ENCODE data around the gene CELSR1.

Gene CELSR1

GRCh38 chr22:46557736-46558480, 20.5 kb upstream of the CELSR1 start:
- FAIRE-seq = no peak
- no peak for DNase-seq (ENCODE audit: low spot score)

DNA sequence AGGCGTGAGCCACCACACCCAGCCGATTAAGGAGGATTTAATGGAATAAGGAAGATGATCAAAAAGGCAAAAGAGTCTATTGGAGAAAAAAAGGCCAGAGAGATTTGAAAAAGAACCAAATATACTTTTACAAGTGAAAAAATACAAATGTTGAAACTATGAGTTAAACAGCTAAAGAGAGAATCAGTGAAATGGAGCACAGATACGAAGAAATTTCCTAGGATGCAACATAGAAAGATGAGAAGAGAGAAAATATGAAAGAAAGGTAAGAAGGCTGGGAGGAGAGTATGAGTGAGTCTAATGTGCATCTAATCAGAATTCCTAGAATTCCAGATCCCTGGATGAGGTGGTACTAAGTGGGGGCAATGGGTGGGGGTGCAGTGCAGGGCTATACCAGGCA, 19.4 kb upstream of the CELSR1 start:
- DNase-seq (ENCODE audit: low spot score) (no peak), FAIRE-seq (no peak)

DNA sequence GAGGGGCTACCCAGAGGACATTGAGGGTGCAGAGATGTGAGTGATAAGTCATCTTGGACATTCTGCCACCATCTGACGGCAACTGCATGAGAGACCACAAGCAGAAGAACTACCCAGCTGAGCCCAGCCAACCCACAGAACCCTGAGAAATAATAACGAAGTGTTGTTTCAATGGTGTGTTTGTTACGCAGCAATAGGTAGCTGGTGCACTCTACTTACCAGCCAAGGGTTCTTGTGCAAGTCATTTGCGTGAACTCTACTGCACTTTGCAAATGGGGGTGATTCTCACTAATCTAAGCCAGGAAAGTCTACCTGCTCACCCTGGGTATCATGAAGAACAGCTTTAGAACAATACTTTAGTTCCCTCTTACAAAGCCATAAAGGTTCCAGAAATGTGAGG, 15.8 kb upstream of the CELSR1 start:
- DNase-seq (ENCODE audit: low spot score) (no peak), FAIRE-seq (no peak)

GRCh38 chr22:46551996-46552395, 14.6 kb upstream of the CELSR1 start:
- no peak for FAIRE-seq
- DNase-seq (ENCODE audit: low spot score) = no peak

- FAIRE-seq (no peak), DNase-seq (ENCODE audit: low spot score) (no peak)
Observed at GRCh38 chr22:46551321-46551720, 13.9 kb upstream of the CELSR1 start.

DNA sequence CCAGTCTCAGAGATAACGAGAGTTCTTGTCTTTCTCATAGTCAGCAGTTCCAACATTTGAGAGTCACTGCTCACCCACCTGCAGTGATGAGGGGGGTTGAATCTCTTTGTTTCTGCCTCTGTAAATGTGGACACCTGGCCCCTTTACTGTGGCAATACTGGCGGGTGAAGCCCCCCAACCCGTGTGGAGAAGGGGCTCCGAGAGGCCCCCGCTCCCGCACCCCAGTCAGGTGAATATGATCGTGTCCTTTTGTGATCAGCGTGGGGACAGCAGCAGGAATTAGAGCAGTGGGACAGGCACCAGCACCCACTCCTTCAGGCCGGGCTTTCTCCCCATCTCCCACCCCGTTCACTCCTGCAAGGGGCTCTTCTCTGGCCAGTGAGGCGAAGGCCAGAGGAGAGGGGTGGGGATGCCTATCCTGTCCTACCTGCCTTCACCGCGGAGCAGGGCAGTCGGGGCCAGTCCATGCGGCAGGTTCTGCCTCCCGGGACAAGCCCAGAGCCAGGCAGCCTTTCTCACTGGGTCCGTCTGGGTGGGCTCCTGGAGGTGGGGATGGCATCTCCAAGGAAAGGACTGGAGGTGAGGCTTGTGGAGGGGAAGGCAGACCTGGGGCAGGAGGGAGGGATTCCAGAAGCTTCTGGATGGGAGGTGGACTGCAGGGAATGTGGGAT, 12.7 kb upstream of the CELSR1 start:
- DNase-seq (ENCODE audit: low spot score) (no peak), FAIRE-seq (no peak)

- FAIRE-seq (no peak), DNase-seq (ENCODE audit: low spot score) (no peak)
Observed at GRCh38 chr22:46549563-46549840, 12.1 kb upstream of the CELSR1 start.

DNA sequence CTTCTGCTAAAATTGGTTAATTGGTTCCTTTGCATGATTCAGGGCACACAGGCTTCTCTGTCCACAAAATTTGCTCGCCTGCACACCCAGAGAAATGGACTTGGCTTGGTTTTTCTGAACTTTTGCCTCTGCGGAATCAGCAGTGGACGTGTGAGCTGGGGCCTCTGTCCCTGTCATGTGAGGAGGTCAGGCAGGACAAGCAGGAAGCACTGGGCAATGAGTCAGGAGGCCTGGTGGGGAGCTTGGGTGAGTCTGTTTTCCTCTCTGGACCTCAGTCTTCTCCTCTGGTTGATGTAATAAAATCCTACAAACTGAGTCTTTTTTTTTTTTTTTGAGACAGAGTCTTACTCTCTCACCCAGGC, 10.4 kb upstream of the CELSR1 start:
- peak; percentile 93 for DNase-seq (ENCODE audit: low spot score)
- FAIRE-seq = peak; percentile 91

GRCh38 chr22:46547179-46547882, 9.9 kb upstream of the CELSR1 start:
- DNase-seq (ENCODE audit: low spot score) (peak; percentile 88), FAIRE-seq (peak; percentile 73)

DNA sequence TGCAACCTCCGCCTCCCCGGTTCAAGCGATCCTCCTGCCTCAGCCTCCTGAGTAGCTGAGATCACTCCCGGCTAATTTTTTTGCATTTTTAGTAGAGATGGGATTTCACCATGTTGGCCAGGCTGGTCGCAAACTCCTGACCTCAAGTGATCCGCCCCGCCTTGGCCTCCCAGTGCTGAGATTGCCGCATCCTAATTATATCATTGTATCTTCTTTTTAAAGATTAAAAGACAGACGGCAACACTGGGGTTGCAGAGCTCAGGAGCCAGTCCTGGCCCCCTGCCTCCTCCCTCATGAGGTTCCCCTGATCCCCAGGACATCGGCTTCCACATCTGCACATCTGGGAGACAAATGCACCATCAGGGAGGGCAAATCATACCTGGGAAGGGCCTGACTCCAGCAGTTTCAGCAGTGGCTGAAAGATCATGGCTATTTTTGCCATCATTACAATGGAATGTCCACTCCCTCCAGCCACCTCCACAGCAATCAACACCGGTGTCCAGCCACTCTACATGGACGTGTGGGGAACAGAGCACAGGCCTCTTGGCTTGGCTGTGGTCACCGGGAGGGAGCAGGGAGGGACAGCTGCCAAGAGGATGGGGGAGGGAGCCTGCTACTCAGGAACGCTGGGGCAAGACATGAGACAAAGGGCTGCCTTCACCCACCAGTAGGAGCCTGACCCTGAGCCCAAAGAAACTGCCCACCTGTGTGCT, 9.2 kb upstream of the CELSR1 start:
- DNase-seq (ENCODE audit: low spot score) = peak; percentile 94
- FAIRE-seq = peak; percentile 92

GRCh38 chr22:46545086-46545792, 7.8 kb upstream of the CELSR1 start:
- peak; percentile 55 for DNase-seq (ENCODE audit: low spot score)

DNA sequence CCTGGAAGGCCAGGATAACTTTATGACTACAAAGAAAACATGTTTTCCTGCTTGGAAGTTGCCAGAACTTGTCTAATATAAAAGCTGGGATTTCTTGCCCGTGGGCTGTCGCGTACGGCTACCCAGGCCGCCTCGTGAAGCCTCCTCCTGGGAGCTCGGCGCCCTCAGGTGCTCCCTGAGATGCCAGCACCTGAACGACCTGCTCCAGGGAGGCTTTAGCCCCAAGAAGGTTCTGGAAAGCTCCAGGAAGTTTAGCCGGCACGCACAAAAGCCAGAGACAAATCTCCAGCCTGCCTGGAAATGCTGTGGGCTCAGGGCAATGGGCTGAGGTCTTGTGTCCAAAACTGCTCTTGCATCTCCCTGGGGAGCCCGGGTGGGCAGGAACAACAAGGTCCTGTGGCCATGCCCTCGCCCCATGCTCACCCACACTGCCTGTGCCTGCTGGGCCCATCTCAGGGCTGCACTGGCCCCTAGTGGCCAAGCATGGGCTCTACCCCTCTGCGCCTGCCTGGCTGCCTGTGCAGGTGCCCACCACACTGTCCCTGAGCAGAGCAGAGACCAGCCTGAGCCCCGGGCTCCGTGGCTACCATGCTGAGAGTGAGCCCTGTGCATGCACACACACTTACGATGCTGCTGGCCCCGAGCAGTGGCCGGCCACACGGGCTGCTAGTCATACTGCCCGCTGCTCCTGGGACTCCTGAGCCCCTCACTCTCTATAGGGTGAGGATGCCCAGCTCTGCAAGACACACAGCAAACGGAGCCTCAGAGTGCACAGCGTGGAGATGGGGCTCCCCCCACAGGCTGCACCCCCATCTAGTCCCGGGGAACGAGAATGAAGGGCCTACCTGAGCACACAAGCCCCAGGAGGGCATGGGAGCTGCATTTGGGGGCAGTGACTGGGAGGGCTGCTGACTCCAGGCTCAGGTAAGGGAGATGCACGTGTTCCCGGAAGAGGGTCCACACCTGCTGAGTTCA, 4.9 kb upstream of the CELSR1 start:
- DNase-seq (ENCODE audit: low spot score) (peak; percentile 48), FAIRE-seq (no peak)

More at GRCh38 chr22:46545086-46545792, 7.8 kb upstream of the CELSR1 start:
- no peak for FAIRE-seq

GRCh38 chr22:46541536-46541935, 4.1 kb upstream of the CELSR1 start:
- no peak for DNase-seq (ENCODE audit: low spot score)
- FAIRE-seq = no peak

GRCh38 chr22:46540874-46541273, 3.5 kb upstream of the CELSR1 start:
- no peak for DNase-seq (ENCODE audit: low spot score)

GRCh38 chr22:46539169-46539568, 1.7 kb upstream of the CELSR1 start:
- FAIRE-seq = no peak
- DNase-seq (ENCODE audit: low spot score) = no peak

More at GRCh38 chr22:46540874-46541273, 3.5 kb upstream of the CELSR1 start:
- FAIRE-seq = no peak

DNA sequence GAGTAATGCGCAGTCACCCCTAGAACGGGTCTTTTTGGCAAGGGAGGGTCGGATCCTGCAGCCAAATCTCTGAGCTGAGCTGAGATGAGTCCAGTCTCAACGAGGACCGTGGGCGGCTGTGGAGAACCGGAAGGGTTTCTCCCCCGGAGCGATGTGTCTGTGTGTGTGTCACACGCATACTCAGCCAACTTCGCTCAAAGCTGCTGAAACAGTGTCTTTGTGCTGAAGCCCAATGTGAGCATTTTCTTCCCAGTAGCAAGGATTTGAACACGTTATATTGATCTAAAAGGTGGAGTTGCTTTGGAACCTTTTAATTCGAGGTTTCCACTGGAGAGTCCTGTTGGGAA, 1.4 kb upstream of the CELSR1 start:
- FAIRE-seq = peak; percentile 2
- peak; percentile 48 for DNase-seq (ENCODE audit: low spot score)

DNA sequence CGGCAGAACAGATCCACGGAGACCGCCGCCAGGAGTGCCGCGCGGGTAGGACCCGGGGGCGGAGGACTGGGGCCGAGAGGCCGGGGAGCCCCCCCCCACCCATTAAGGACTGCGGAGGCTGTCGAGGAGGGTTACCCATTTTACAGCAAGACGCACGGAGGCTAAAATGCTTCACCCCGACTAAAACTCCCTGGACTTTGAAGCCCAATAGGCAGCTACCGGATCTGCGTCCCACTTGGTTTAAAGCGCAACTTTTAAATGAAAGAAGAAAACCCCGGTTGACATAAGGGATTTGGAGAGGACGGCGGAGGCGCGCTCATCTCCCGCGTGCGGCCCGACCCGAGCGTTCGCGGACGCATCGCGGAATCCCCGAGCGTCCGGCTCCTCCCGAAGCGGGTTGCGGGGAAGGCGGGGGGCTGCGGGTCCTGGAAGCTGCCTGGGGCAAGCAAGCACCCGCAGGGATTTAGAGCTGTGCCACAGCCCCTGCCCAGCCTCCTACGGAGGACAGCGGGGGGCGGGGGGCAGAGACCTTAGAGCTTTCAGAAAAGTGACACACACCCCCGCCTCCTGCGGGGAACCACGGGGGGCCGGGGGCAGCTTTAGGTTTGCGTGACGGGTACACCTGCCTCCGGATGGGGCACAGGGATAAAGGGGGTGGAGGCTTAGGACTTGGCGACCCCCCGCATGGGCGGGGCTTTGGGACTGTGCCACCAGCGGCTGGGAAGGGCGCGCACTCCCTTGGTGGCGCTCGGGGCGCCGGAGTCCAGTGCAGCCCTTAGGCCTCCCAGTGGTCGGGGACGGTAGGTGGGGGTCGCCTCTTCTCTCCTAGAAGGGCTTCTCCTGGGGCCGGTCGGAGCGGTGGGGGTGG, 760 bp upstream of the CELSR1 start:
- DNase-seq (ENCODE audit: low spot score) (peak; percentile 51), FAIRE-seq (no peak)

- no peak for FAIRE-seq
- no peak for DNase-seq (ENCODE audit: low spot score)
Observed at GRCh38 chr22:46536537-46537224, 739 bp downstream of the CELSR1 start.
